Colonic mucosa (tissue), 4 donors: Measurements from ENCODE around the gene TRIML2. TPM values are rescaled to one million over a fixed set of nuclear protein-coding genes. Genes with fewer than 3 reads are reported as not detected.

Source experiments
- DNase-seq: peaks from one replicate; pipeline ENCODE4 v3.0.0-alpha.2; 2020
- H3K27ac ChIP-seq: fragments of 200-600 bp; one replicate; pipeline ENCODE4 v1.8.0; 2021
- H3K27me3 ChIP-seq: fragments of 200-600 bp; one replicate; pipeline ENCODE4 v1.8.0; 2021
- H3K36me3 ChIP-seq: fragments of 200-600 bp; one replicate; pipeline ENCODE4 v1.8.0; 2021
- H3K4me1 ChIP-seq: fragments of 200-600 bp; one replicate; pipeline ENCODE4 v1.8.0; 2021; ENCODE audit warnings: mild to moderate bottlenecking
- H3K4me3 ChIP-seq: fragments of 200-600 bp; one replicate; pipeline ENCODE4 v1.8.0; 2021
- H3K9ac ChIP-seq, 2 donors: one replicate each; pipeline ENCODE4 v1.7.0; 2013; ENCODE audit warnings: control low read depth in 2 of 2, low read depth in 2 of 2, low read length in 2 of 2
- H3K9me3 ChIP-seq: fragments of 200-600 bp; one replicate; pipeline ENCODE4 v1.8.0; 2021
- CTCF ChIP-seq: fragments of 200-600 bp; IDR thresholded peaks from one replicate; pipeline ENCODE4 v1.8.0; 2022; ENCODE audit warnings: antibody characterized with exemption, mild to moderate bottlenecking
- intact Hi-C: fragments of 100-400 bp; cut with DNase I; formaldehyde crosslinking; loops from one replicate; pipeline ENCODE4 v1.14.1; 2022
- total RNA-seq, 2 donors: library from RNA; stranded (reverse); fragmentation: NEBNext Ultra II Directional in 1 of 2; extraction: Animal tissue kit (Norgen Biotek cat#: 25700) in 1 of 2; gene quantifications; one replicate each; pipeline ENCODE4 v1.2.1, GENCODE V29; 2021
- donor health status: healthy.
- donor health status: DM: no; HTN: no; CAD: no.
- donor health status: DM: no; HTN: no; CAD: no.

TRIML2 gene
- total RNA-seq, 2 donors from 2014 or later: 0.20 TPM; not detected in 1

- no peak overlapping the region for H3K27ac ChIP-seq
- H3K4me1 ChIP-seq: no peaks in the 10 kb centered on the region
- H3K4me3 ChIP-seq: no peak overlapping the region
- DNase-seq: no peak
- TF ChIP-seq CTCF: no peak
- no peaks in the 10 kb centered on the region for H3K27me3 ChIP-seq
- intact Hi-C loops: no loop called here
- H3K36me3 ChIP-seq: no peaks in the 10 kb centered on the region
- no peak overlapping the region for H3K9ac ChIP-seq
- no peaks in the 10 kb centered on the region for H3K9me3 ChIP-seq
Observed at GRCh38 chr4:188113156-188113555, 3.8 kb upstream of the TRIML2 start.

GRCh38 chr4:188111955-188112354 lies 2.6 kb upstream of the TRIML2 start:
- H3K4me3 ChIP-seq: no peak overlapping the region
- H3K4me1 ChIP-seq: no peaks in the 10 kb centered on the region
- no peaks in the 10 kb centered on the region for H3K27me3 ChIP-seq
- TF ChIP-seq CTCF: no peak
- no peak for DNase-seq
- intact Hi-C loops: no loop called here
- no peak overlapping the region for H3K9ac ChIP-seq
- no peak overlapping the region for H3K27ac ChIP-seq
- no peaks in the 10 kb centered on the region for H3K9me3 ChIP-seq
- H3K36me3 ChIP-seq: no peaks in the 10 kb centered on the region

DNA sequence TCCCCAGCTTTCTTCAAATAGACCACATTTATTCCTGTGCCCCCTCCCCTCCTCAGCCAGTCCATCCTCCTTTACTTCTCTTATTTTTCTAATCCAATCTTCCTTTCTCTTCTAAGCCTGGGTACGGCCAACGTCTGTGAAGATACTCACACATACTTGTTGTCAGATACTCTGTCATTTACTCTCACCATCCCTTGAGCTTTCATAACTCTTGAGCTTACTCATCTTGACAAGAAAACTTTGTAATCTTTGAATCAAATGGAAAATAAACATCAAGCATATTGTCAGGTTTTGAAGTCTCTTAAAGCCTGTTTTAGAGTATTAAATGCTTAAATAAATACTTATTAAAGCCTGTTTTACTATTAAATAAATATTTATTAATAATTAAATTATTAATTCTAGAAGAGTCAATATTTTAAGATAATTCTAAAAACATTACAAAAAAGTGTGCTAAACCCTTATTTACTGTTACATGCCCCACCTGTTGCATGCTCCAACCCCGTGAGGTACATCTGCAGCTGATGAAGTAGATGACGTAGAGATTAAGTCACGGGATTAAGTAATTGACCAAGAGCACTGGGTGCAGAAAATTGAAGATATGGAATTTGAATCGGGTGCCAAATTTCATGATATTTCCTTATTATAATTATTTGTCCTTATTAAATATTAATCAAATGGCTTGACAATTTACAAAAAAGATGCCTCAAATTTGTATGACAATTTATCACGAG lies 1.5 kb upstream of the TRIML2 start:
- H3K9me3 ChIP-seq: no peaks in the 10 kb centered on the region
- H3K27ac ChIP-seq: no peak overlapping the region
- H3K27me3 ChIP-seq: no peaks in the 10 kb centered on the region
- DNase-seq: no peak
- H3K36me3 ChIP-seq: no peaks in the 10 kb centered on the region
- no peaks in the 10 kb centered on the region for H3K4me1 ChIP-seq
- intact Hi-C loops: no loop called here
- no peak for TF ChIP-seq CTCF
- H3K9ac ChIP-seq: no peak overlapping the region
- H3K4me3 ChIP-seq: no peak overlapping the region

GRCh38 chr4:188110036-188110435 lies 633 bp upstream of the TRIML2 start:
- H3K9ac ChIP-seq: no peak overlapping the region

GRCh38 chr4:188107931-188108843 lies 1.2 kb downstream of the TRIML2 start:
- no peaks in the 10 kb centered on the region for H3K4me1 ChIP-seq
- no peak for TF ChIP-seq CTCF
- H3K9ac ChIP-seq: no peak overlapping the region
- no peak overlapping the region for H3K4me3 ChIP-seq
- H3K36me3 ChIP-seq: no peaks in the 10 kb centered on the region
- DNase-seq: no peak
- intact Hi-C loops: no loop called here
- no peaks in the 10 kb centered on the region for H3K9me3 ChIP-seq
- no peaks in the 10 kb centered on the region for H3K27me3 ChIP-seq
- H3K27ac ChIP-seq: no peak overlapping the region

More at GRCh38 chr4:188110036-188110435, 633 bp upstream of the TRIML2 start:
- TF ChIP-seq CTCF: no peak
- intact Hi-C loops: no loop called here
- Histone ChIP-seq H3K4me1 (no peaks in the 10 kb centered on the region), H3K36me3 (no peaks in the 10 kb centered on the region), H3K27me3 (no peaks in the 10 kb centered on the region), H3K4me3 (no peak overlapping the region), H3K27ac (no peak overlapping the region), H3K9me3 (no peaks in the 10 kb centered on the region)
- DNase-seq: no peak
